OCI-LY3 (cell line): Measurements from ENCODE around the gene PEX11G.

Experiments used
- EZH2phosphoT487 ChIP-seq: fragments of 200-600 bp; shearing (Covaris generic); IDR thresholded peaks from 2 replicates; pipeline ENCODE4 v1.6.1; 2018; ENCODE audit warnings: antibody characterized with exemption, mixed run types, low read depth
- TF ChIP-seq, protein P1 (sequence below): fragments of 200-600, 300-600 bp; sonication (generic); IDR thresholded peaks from 2 replicates; pipeline ENCODE4 v1.5.1; 2014; ENCODE audit warnings: antibody characterized with exemption, low read length, low read depth

DNA sequence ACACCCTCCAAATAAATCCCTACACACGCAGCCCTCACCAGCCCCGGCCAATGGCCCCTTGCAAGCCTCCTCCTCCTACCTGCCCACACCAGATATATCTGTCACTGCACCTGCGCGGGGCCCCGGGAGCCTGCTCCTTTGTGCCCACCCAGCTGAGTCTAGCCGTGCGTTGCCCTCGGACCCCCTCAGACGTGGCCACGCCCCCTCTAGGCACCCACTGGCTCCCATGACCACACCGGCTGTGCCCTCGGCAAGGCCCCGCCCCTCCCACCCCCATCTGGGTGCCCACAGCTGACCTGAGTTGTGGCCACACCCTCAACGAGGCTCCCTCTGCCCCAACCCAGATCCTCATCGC, 40.4 kb upstream of the PEX11G start:
- TF ChIP-seq, protein P1, sequence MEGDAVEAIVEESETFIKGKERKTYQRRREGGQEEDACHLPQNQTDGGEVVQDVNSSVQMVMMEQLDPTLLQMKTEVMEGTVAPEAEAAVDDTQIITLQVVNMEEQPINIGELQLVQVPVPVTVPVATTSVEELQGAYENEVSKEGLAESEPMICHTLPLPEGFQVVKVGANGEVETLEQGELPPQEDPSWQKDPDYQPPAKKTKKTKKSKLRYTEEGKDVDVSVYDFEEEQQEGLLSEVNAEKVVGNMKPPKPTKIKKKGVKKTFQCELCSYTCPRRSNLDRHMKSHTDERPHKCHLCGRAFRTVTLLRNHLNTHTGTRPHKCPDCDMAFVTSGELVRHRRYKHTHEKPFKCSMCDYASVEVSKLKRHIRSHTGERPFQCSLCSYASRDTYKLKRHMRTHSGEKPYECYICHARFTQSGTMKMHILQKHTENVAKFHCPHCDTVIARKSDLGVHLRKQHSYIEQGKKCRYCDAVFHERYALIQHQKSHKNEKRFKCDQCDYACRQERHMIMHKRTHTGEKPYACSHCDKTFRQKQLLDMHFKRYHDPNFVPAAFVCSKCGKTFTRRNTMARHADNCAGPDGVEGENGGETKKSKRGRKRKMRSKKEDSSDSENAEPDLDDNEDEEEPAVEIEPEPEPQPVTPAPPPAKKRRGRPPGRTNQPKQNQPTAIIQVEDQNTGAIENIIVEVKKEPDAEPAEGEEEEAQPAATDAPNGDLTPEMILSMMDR = no peak
- no peak for TF ChIP-seq EZH2phosphoT487
